SIG-M5 treated with dmso at 0.1 percent for 504 hours (cell line): ENCODE results near the gene MYH6.
"Not testable (repeated sequence)": the region's sequence is repeated elsewhere in the genome, so short reads cannot be mapped to it uniquely, and the experiment has no call there.

Experiments
- DNase-seq: peaks from one replicate; lab custom pipeline; 2025; ENCODE audit not compliant: unreplicated experiment; lab: John Stamatoyannopoulos, UW

MYH6 gene

DNA sequence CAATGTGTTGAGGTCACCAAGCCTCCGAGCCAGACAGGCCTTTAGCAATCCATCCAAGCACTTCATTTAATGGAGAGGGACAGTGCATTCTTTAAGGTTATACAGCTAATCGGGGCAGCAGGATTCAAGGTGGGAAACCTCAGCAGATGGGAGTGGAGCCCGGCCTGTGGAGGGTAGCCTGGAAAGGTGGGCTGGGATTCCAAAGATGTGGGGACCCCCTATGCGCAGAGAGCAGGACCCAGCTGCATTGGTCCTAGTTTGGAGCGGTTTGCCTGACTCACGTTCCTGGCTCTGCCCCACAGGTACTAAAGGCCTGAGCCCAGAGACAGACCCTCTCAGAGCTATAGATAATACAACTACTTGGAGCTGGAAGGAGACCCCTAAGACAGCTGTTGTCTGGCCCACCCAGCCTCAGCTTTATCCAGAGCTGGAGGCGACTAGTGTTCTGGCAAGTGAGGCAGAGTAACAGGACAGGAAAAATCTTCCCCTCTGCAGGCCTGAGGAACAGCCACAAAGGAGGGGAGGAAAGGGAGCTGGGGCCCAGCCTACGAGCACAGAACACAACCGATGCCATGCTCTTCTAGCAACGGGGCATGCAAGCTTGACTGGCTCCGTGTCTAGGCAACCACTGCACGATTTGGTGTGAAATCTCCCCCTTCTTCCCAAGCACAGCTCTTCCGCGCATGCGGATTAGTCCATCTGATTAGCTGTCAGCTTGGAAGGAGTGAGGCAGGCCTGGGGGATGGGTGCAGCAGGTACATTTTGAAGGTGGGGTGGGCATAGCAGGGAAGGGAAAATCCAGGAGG, 28.5 kb upstream of the MYH6 start:
- DNase-seq = no peak

DNA sequence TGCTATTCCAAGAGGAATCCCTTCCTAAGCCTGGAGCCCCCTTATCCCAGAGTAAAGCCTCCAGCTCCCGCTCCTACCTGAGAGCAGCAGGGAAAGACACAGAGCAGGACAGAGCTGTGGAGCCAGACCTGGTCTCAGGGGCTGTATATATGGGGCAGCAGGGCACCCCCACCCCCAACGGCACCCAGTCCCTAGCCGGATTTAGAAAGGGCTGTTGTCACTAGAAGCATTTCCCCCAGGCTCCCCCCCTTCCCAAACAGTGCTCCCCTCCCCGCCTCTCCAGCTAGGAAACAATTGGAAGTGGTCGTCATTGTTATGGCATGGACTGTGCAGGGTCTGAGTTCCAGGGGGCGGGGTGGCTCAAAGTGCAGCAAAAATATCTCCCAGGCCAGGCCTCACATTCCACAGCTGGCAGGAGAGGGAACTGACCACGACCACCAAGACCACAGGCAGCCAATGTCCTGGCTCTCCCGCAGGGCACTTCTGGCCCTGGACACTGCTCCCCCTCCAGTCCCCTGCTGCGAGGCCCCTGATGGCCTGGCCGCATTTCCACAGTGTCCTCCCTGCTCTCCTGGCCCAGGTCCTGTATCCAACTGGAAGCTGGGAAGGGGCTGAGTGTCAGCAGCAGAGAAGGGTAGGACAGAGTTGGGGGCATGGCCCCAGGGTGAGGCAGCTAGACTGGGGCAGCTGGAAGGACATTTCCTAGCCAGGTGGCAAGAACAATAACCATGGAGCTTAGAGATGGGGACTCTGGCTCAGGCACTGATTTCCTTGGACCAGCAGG, 27.7 kb upstream of the MYH6 start, which contains the start of gene MYH7:
Gene MYH7, minus strand, starts transcription at position 118 of the 784 bp plus-strand sequence. CDS start 1,928 bp downstream, outside the sequence.
- DNase-seq = no peak

GRCh38 chr14:23434488-23435222, 26.6 kb upstream of the MYH6 start:
- no peak for DNase-seq

DNA sequence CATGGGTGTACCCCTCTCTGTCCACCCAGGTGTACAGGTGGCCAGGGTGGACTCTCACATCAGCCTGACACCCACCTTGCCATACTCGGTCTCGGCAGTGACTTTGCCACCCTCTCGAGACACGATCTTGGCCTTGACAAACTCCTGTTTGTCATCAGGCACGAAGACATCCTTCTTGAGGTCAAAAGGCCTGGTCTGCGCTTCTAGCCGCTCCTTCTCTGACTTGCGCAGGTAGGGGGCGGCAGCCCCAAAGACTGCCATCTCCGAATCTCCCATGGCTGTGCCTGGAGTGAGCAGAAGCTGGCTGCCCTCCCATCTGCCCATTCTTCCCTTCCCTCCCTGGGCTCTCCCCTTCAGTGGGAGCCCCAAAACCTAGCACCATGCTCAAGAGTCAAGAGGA, 25.4 kb upstream of the MYH6 start:
- no peak for DNase-seq

- DNase-seq = no peak
These were observed 24.9 kb upstream of the MYH6 start for GRCh38 chr14:23432946-23433345.

- no peak for DNase-seq
These were observed 24.2 kb upstream of the MYH6 start for GRCh38 chr14:23432102-23432925.

- DNase-seq = no peak
These were observed 23.4 kb upstream of the MYH6 start for GRCh38 chr14:23431486-23431885.

GRCh38 chr14:23430723-23431085, 22.6 kb upstream of the MYH6 start:
- no peak for DNase-seq

GRCh38 chr14:23430016-23430722, 22.1 kb upstream of the MYH6 start:
- DNase-seq = no peak

DNA sequence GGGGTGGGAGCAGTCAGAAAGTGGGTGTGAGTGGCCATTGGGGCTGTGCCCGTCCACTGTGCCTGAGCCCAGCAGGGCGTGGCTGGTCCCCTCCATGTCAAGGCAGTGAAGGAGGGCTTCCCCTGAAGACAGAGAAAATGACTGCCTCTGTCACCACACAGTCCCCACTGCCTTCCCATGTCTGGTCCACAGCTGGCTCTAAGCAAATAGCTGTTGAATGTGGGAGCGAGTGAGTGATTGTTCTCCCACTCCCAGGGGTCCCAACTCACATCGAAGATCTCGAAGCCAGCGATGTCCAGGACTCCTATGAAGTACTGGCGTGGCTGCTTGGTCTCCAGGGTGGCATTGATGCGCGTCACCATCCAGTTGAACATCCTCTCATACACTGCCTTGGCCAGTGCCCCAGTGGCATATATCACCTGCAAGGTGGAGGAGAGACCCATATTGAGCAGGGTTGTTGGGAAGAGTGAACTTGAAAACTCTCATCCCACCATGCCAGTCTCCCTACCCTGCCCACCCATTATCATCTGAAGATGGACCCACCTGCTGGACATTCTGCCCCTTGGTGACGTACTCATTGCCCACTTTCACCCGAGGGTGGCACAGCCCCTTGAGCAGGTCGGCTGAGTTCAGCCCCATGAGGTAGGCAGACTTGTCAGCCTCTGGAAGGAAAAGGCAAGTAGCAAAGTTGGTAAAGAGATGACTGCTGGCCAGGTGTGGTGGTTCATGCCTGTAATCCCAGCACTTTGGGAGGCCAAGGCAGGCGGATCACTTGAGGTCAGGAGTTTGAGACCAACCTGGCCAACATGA, 20.8 kb upstream of the MYH6 start:
- DNase-seq = no peak

GRCh38 chr14:23425798-23426197, 17.7 kb upstream of the MYH6 start:
- not testable (repeated sequence) for DNase-seq

DNA sequence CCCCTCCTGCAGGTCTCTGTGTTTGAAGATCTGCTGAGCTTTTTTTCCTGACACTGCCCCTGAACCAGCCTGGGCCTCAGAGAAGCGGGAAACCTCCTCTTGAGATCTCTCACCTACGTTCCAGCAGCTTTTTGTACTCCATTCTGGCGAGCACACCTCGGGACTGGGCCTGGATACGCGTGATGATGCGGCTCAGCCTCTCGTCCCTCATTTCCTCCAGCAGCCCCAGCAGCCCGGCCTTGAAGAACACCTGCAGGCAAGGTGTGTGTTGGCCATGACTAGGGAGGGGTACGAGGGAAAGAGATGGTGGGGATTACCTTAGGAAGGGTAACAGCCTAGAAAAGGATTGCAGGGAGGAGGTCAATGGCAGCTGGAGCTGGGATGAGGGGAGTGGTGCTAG, 17.1 kb upstream of the MYH6 start:
- no peak for DNase-seq

DNA sequence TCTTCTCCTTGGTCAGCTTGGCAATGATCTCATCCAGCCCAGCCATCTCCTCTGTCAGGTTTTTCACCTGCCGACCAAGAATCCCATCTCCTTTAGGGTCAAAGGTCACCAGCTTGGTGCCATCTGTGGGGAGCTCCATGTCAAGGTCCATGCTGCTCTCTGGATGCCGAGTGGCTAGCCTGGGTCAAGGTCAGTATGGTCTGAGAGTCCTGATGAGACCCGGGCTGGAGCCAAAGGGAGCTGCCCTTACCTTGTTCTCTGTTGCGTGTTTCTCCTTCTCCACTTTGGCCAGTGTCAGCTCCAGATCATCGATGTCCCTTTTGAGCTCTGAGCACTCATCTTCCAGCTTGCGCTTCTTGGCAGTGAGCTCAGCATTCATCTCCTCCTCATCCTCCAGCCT, 15.6 kb upstream of the MYH6 start:
- DNase-seq = no peak

- no peak for DNase-seq
These were observed 13.5 kb upstream of the MYH6 start for GRCh38 chr14:23421594-23421993.

DNA sequence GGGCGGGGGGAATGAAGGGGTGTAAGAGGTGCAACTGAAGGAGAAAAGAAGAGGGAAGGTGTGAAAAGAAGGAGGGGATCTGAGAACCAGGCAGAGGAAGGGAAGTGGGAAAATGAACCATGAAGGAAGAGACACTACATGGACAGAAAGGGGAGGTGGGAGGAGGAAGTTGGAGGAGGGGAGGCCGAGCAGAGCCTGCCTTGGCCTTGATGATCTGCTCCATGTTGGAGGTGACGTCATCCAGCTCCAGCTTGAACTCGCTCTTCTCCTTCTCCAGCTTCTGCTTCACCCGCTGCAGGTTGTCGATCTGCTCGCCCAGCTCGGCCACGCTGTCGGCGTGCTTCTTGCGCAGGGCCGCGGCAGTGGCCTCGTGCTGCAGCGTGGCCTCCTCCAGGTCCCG, 11.6 kb upstream of the MYH6 start:
- DNase-seq = not testable (repeated sequence)

DNA sequence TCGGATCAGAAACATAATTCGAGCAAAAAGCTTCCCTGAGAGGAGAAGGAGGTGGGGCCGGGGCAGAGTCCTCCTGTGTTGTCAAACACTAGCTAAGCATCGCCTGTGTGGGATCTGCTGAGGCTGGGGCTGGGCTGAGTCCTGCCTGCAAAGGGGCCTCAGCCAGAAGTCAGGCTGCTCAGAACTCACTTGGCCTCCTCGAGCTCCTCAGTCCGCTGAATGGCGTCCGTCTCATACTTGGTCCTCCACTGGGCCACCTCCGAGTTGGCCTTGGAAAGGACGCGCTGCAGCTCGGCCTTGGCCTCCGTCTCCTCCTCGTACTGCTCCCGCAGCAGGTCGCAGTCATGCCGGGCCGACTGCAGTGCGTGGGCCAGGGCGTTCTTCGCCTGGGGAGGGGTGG, 9.9 kb upstream of the MYH6 start:
- DNase-seq = no peak

DNA sequence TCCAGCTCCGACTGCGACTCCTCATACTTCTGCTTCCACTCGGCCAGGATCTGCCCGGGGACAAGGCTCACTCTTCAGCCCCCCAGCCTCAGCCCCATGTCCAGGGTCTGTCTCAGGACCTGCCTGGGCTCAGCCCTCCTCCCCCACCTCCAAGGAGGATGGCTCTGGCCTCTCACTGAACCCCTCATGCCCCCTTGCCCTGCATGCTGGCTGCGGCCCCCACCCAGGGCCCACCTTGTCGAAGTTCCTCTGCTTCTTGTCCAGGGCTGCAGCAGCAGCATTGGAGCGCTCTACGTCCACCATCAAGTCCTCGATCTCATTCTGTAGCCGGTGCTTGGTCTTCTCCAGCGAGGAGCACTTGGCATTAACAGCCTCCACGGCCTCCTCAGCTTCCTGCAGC, 9.2 kb upstream of the MYH6 start:
- not testable (repeated sequence) for DNase-seq

- no peak for DNase-seq
These were observed 8.7 kb upstream of the MYH6 start for GRCh38 chr14:23416801-23417200.
